CD4-positive, CD25-positive, alpha-beta regulatory T cell (primary cell): ENCODE data around the gene C4B. TPM values are rescaled to one million over a fixed set of nuclear protein-coding genes. Genes with fewer than 3 reads are reported as not detected.
"Not testable (repeated sequence)": the region's sequence is repeated elsewhere in the genome, so short reads cannot be mapped to it uniquely, and the experiment has no call there.

Source experiments
- ATAC-seq, 2 donors: fragments of 150-1000 bp; cut with Tn5 transposase; one replicate each; pipeline ENCODE4 v1.10.0; 2021; ENCODE audit warnings: low read depth in 2 of 2, moderate number of reproducible peaks in 2 of 2, moderate library complexity in 1 of 2
- DNase-seq, 3 donors: peaks; one replicate each; pipeline versions ENCODE4 v3.0.0 to v3.0.0-alpha.2; 2012 to 2022; ENCODE audit warnings: mixed read lengths in 1 of 3
- H3K27ac ChIP-seq: one replicate; pipeline ENCODE4 v1.7.0; 2013; ENCODE audit warnings: mild to moderate bottlenecking, low read length; ENCODE audit not compliant: insufficient read depth, poor library complexity, severe bottlenecking
- H3K27me3 ChIP-seq: one replicate; pipeline ENCODE4 v1.7.0; 2013; ENCODE audit warnings: low read length; ENCODE audit not compliant: control insufficient read depth, insufficient read depth
- H3K36me3 ChIP-seq: one replicate; pipeline ENCODE4 v1.7.0; 2013; ENCODE audit warnings: mild to moderate bottlenecking, low read length, moderate library complexity; ENCODE audit not compliant: control insufficient read depth, insufficient read depth
- H3K4me1 ChIP-seq: 2 replicates; pipeline ENCODE4 v1.7.0; 2013; ENCODE audit warnings: mild to moderate bottlenecking, low read length; ENCODE audit not compliant: insufficient read depth, control insufficient read depth, poor library complexity, severe bottlenecking
- H3K4me3 ChIP-seq: one replicate; pipeline ENCODE4 v1.7.0; 2013; ENCODE audit warnings: low read depth, mild to moderate bottlenecking, low read length, moderate library complexity
- H3K9me3 ChIP-seq, 2 experiments: 1 replicate in 1 of 2; 2 replicates in 1 of 2; pipeline ENCODE4 v1.7.0; 2013; ENCODE audit warnings: low read length in 2 of 2, mild to moderate bottlenecking in 1 of 2, moderate library complexity in 1 of 2; ENCODE audit not compliant: control insufficient read depth in 2 of 2
- H3K27ac Mint-ChIP-seq, 3 donors: one replicate each; pipeline ENCODE4 v1.8.0; 2020 to 2022; ENCODE audit warnings: mild to moderate bottlenecking in 3 of 3, mixed read lengths in 3 of 3, moderate library complexity in 2 of 3
- H3K27me3 Mint-ChIP-seq: one replicate; pipeline ENCODE4 v1.8.0; 2022; ENCODE audit warnings: mild to moderate bottlenecking, mixed read lengths
- H3K36me3 Mint-ChIP-seq: one replicate; pipeline ENCODE4 v1.8.0; 2020; ENCODE audit warnings: mixed read lengths
- H3K4me1 Mint-ChIP-seq, 4 donors: one replicate each; pipeline ENCODE4 v1.8.0; 2020 to 2022; ENCODE audit warnings: mixed read lengths in 4 of 4, mild to moderate bottlenecking in 1 of 4
- H3K4me3 Mint-ChIP-seq, 4 donors: one replicate each; pipeline ENCODE4 v1.8.0; 2020 to 2022; ENCODE audit warnings: mild to moderate bottlenecking in 4 of 4, mixed read lengths in 4 of 4, moderate library complexity in 3 of 4
- H3K9me3 Mint-ChIP-seq, 7 donors: one replicate each; pipeline ENCODE4 v1.8.0; 2020 to 2022; ENCODE audit warnings: mixed read lengths in 7 of 7, mild to moderate bottlenecking in 3 of 7, moderate library complexity in 2 of 7
- polyA plus RNA-seq, 4 donors: library from polyadenylated mRNA; unstranded; fragments of 300-500 nt; fragmentation: Illumina TruSeq; gene quantifications; one replicate each; pipeline ENCODE4 v1.2.3, GENCODE V29; 2021
- total RNA-seq: library from RNA; stranded (reverse); gene quantifications from one replicate; pipeline ENCODE4 v1.2.3, GENCODE V29; 2022

Gene C4B
- total and polyA plus RNA-seq, 5 donors from 2014 or later: 0.52 to 3.6 TPM; not detected in 3

DNA sequence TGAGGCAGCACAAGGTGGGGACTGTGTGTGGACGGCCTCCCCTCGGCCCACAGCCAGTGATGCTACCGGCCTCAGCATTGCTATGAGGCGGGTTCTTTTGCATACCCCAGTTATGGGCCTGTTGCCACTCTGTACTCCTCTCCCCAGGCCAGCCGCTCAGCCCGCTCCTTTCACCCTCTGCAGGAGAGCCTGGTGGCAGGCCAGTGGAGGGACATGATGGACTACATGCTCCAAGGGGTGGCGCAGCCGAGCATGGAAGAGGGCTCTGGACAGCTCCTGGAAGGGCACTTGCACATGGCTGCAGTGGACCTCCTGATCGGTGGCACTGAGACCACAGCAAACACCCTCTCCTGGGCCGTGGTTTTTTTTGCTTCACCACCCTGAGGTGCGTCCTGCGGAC, 7.5 kb upstream of the C4B start:
- not testable (repeated sequence) for H3K27me3 Mint-ChIP-seq, DNase-seq, H3K4me3 Mint-ChIP-seq, H3K4me1 ChIP-seq, H3K4me3 ChIP-seq, H3K27ac ChIP-seq, ATAC-seq, H3K9me3 ChIP-seq, H3K4me1 Mint-ChIP-seq, H3K9me3 Mint-ChIP-seq, H3K36me3 ChIP-seq, H3K27ac Mint-ChIP-seq, H3K27me3 ChIP-seq, H3K36me3 Mint-ChIP-seq

DNA sequence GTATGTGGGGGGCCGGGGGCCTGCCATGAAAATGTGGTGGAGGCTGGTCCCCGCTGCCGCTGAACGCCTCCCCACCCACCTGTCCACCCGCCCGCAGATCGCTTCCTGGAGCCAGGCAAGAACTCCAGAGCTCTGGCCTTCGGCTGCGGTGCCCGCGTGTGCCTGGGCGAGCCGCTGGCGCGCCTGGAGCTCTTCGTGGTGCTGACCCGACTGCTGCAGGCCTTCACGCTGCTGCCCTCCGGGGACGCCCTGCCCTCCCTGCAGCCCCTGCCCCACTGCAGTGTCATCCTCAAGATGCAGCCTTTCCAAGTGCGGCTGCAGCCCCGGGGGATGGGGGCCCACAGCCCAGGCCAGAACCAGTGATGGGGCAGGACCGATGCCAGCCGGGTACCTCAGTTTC, 6.6 kb upstream of the C4B start:
- not testable (repeated sequence) for ATAC-seq, H3K9me3 ChIP-seq, H3K9me3 Mint-ChIP-seq

DNA sequence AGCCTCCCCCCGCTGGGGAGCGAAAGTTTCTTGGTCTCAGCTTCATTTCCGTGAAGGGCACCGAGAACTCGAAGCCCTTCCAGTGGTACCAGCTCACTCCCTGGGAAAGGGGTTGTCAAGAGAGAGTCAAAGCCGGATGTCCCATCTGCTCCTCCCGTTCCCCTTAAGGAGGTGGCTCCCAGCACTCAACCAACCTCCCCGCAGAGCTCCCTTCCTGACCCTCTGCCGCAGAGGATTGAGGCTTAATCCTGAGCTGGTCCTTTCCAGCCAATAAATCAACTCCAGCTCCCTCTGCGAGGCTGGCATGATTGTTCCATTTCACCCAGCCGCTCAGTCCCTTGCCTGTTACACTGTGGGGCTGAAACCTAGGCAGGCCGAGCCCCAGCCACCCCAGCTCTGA, 6.0 kb upstream of the C4B start:
- H3K4me1 Mint-ChIP-seq, H3K27me3 ChIP-seq, DNase-seq, H3K27me3 Mint-ChIP-seq, H3K9me3 Mint-ChIP-seq, ATAC-seq, H3K4me1 ChIP-seq, H3K4me3 ChIP-seq, H3K27ac ChIP-seq, H3K36me3 ChIP-seq, H3K27ac Mint-ChIP-seq, H3K4me3 Mint-ChIP-seq, H3K36me3 Mint-ChIP-seq, H3K9me3 ChIP-seq: not testable (repeated sequence)

More for the DNA sequence above, 6.6 kb upstream of the C4B start:
- not testable (repeated sequence) for H3K36me3 Mint-ChIP-seq, H3K4me3 ChIP-seq, H3K27ac Mint-ChIP-seq, H3K4me1 Mint-ChIP-seq, H3K27me3 Mint-ChIP-seq, H3K4me1 ChIP-seq, H3K27me3 ChIP-seq, H3K4me3 Mint-ChIP-seq, H3K27ac ChIP-seq, DNase-seq, H3K36me3 ChIP-seq

DNA sequence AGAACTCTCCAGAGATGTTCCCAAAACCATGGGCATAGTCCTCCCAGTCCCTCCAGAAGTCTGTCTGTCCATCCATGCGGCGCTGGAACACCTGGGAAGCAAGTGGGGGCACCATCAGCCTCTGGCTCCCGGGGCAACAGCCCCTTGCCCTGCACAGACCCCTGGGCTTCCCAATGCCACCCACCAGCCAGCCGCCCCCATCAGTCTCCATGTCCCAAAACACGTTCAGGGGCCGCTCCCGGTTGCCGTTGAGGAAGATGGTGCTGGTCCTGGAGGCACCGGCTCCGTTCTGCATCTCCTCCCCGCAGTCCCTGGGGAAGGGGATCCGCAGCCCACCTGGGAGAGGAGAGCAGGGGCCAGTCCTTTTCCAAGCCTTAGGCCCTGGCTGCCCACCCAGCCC, 5.1 kb upstream of the C4B start:
- not testable (repeated sequence) for DNase-seq, H3K36me3 Mint-ChIP-seq, H3K4me1 ChIP-seq, H3K4me3 ChIP-seq, H3K9me3 Mint-ChIP-seq, H3K27me3 Mint-ChIP-seq, H3K4me1 Mint-ChIP-seq, H3K9me3 ChIP-seq, H3K27ac Mint-ChIP-seq, H3K27me3 ChIP-seq, H3K27ac ChIP-seq, H3K4me3 Mint-ChIP-seq, ATAC-seq, H3K36me3 ChIP-seq

DNA sequence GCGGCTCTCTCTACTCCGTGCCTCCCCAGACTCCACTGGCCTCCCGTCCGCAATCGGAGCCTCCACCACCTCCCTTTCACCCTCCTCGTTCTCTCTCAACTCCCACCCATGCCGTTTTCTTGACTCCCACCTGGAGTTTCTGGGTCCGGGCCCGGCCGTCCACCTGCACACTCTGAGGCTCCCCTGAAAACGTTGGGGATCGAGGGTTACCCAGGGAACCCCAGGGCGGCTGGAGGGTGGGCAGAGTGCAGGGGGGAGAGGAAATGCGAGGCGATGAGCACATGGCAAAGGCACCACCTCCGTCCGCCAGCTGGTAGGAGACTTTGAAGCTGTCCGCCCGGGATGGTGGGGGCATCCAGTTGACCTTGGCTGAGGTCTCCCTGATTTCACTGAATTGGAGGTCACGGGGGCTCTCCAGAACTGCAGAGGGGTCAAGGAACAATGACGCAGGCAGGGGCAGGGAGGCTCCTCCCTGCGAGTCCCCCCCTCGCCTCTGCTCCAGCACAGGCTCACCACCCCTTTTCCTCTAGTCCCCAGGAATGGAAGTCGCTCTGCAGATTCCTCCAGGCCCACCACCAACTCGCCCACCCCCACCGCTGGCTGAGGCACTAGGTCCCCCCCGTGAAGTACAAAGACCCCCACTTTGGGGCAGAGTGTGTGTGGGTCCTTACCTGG, 3.6 kb upstream of the C4B start:
- H3K4me1 Mint-ChIP-seq, H3K9me3 ChIP-seq, H3K36me3 ChIP-seq, DNase-seq, ATAC-seq, H3K4me3 ChIP-seq, H3K27ac ChIP-seq, H3K4me1 ChIP-seq, H3K9me3 Mint-ChIP-seq, H3K27me3 ChIP-seq, H3K27me3 Mint-ChIP-seq, H3K27ac Mint-ChIP-seq, H3K36me3 Mint-ChIP-seq, H3K4me3 Mint-ChIP-seq: not testable (repeated sequence)

DNA sequence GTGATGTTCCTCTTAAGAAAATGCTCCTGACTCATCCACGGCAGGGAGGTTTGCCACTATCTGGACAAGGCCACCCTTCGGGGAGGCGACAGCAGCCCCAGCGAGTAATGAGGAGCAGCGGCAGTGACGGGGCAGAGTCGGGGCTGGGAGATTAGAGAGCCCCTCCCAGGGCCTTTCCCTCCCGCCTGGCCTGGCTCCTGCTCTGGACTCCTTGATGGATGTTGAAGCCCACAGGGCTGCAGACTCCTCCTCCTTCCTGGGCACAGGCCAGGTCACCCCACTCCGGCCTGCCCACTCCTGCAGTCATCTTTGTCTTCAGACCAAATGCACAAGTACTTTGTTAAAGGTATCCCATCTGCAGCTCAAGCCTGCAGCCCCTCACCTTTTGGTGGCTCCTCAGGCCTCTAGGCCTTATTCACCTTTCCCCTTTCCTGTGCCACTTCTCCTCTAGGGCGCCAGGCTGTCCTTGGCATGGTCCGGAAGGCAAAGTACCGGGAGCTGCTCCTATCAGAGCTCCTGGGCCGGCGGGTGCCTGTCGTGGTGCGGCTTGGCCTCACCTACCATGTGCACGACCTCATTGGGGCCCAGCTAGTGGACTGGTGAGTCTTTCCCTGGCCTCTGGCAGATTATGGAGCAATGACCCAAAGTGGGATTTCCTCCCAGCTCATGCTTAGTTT, 1.5 kb upstream of the C4B start:
- peak overlapping the region in 2 of 3 donors; percentile 36 to 84 for H3K27ac Mint-ChIP-seq
- H3K27ac ChIP-seq, H3K27me3 ChIP-seq, H3K4me3 Mint-ChIP-seq, ATAC-seq, H3K4me3 ChIP-seq, H3K9me3 Mint-ChIP-seq, DNase-seq, H3K27me3 Mint-ChIP-seq, H3K4me1 ChIP-seq, H3K36me3 Mint-ChIP-seq, H3K9me3 ChIP-seq, H3K4me1 Mint-ChIP-seq, H3K36me3 ChIP-seq: not testable (repeated sequence)

DNA sequence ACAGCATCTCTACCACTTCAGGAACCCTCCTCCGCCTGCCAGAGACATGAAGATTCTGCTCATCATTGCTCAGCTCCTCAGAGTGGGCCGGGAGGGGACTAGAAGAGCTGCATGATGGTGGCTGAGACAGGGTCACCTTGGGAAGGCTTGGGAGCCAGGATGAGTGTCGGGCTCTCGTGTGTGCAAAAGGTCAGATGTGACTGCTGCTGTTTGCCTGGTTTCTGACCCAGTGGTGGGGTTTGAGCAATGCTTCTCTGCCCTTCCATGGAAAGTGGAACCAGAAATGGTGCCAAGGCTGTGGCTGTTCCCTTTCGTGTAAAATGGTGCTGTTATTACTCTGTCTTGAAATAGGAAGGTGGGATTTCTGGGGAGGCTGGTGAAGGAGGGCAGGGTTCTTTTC, 857 bp upstream of the C4B start:
- H3K27me3 ChIP-seq, H3K9me3 Mint-ChIP-seq, H3K9me3 ChIP-seq, H3K27ac ChIP-seq, H3K36me3 ChIP-seq, H3K4me3 ChIP-seq, H3K36me3 Mint-ChIP-seq, H3K27ac Mint-ChIP-seq, H3K4me1 Mint-ChIP-seq, H3K4me1 ChIP-seq, H3K27me3 Mint-ChIP-seq, ATAC-seq, H3K4me3 Mint-ChIP-seq, DNase-seq: not testable (repeated sequence)

DNA sequence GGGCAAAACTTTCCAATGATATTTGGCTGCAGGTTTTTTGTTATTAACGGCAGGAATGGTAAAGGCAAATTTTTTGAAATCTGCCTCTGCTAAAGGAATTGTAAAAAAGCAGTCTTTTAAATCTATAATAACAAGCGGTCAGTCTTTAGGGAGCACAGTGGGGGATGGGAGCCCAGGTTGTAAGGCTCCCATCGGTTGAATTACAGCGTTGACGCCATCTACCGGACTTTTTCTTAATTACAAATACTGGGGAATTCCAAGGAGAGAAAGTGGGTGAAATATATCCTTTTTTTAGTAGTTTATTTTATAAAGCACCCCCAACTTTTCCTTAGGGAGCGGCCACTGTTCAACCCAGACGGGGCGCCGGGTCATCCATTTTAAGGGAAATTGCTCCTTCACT, 7.5 kb downstream of the C4B start:
- not testable (repeated sequence) for H3K27ac Mint-ChIP-seq, H3K27ac ChIP-seq, H3K4me1 ChIP-seq, H3K27me3 Mint-ChIP-seq, ATAC-seq, H3K36me3 Mint-ChIP-seq, H3K27me3 ChIP-seq, H3K9me3 Mint-ChIP-seq, H3K4me1 Mint-ChIP-seq, H3K4me3 ChIP-seq, H3K36me3 ChIP-seq, H3K4me3 Mint-ChIP-seq, H3K9me3 ChIP-seq, DNase-seq
